ENCODE data around the gene DDC. TPM values are rescaled to one million over a fixed set of nuclear protein-coding genes. Genes with fewer than 3 reads are reported as not detected.
"Not testable (repeated sequence)": the region's sequence is repeated elsewhere in the genome, so short reads cannot be mapped to it uniquely, and the experiment has no call there.

The DDC gene
- total RNA-seq, 1 donor from 2014 or later, result 1.7 TPM

DNA sequence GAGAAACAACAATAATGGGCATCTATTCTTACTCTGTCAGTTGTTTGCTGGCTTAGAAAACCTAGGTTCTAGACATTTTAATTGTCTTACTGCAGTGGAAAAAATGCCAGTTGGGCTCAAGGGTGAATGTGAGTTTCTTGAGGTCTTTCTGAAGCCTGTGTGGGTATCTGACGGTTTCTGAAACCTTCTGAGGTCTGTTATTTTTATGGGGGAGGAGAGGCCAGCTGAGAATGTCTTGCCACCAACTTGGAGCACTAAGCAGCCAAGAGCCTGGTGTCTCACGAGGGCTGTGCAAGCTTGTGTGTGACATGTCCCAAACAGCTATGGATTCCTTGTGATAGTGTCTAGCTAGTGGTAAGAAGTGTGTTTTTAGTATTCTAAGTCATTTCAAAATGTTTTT, 24.2 kb upstream of the DDC start:
- DNase-seq (ENCODE audit: low spot score), result no peak

DNA sequence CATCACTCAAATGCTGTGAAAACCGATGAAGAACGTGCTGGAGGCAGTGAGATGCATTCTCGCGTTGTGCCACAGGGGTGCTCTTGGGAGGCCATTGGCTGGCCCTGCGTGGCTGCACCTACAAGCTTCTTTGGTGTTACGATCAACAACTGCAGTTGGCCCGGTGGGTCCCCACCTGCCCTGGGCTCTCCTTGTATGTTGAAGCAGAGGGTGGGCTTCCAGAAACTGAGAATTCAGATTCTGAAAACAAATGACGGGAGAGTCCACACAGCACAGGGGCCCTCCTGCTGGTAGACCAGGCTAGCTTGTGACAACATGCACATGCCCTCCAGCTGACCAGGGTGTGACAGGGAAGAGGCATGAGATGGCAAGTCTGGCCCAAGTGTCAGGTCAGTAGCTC, 23.7 kb upstream of the DDC start:
- no peak for DNase-seq (ENCODE audit: low spot score)

DNA sequence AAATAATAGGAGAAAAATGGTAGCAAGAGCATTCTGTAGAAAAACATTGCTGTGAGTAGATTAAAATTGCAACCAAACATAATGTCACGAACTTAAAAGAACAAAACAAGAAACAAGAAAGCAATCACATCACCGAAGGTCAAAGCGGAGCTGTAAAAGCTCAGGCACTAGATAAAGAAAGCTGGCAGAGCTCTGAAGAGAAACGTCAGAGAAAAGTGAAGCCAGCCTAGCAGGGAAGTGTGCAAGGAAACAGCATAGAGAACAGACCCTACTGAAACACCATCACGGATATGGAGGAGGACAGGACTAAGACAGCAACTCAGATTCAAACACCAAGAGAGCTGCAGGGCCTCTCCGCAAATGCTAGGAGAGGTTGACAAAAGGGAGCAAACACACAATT, 22.5 kb upstream of the DDC start:
- no peak for DNase-seq (ENCODE audit: low spot score)

DNA sequence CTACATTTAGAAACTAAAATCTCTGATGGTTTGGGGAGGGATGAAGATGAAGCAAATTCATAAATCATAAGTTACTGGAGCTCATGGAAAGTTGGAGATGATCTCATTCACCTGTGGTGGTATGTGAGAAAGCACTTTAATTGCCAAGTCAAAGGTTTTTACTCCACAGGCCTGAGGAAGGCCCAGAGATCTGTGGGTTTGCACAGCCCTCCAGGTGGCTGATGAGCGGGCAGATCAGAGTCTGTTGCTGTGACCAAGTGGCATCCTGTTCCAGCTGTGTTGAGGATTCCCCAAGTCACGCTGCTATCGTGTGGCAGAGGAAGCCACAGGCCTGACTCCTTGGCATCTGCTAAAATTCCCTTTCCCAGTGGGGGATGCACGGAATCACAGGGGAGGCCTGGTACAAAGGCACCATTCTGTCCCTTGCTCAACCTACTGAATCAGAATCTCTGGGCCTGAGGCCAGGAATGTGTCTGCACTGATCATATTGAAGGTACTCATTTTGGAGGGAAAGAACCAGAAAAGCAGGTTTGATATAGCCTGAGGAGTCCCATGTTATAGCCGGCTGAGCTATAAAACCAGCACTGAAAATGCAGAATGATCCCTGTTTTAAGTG, 19.7 kb upstream of the DDC start:
- no peak for DNase-seq (ENCODE audit: low spot score)

DNA sequence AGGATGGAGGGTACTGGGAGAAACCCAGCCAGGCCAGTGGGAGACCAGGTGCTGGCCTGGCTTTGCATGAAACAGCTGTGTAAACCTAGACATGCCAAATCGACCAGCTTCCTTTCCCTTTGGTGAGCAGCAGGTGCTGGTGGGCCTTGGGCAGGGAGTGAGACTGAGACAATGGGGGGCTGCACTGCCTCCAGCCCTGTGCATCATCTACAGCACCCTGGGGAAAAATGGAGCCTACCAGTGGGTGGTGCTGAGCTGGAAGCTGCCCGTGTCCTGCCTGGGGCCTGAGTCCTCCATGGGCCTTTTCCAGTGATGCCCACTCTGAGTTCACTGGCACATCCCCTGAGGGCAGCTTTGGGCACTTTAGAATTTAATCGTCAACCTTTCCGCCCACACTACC, 19.2 kb upstream of the DDC start:
- no peak for DNase-seq (ENCODE audit: low spot score)

DNA sequence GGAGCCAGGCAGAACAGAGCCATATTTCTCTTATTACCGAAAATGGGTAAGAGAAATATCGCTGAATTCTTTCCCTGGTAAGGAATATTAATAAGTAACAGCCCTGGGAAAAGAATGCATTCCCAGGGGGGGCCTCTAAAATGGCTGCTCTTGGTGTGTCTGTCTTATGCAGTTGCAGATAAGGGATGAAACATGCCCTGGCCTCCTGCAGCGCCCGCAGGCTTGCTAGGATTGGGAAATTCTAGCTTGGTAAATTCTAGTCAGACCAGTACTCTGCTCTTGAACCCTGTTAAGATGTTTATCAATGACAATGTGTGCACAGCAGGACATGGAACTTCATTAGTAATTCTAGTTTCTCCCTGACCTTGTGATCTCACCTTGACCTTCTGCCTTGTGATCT, 18.1 kb upstream of the DDC start:
- not testable (repeated sequence) for DNase-seq (ENCODE audit: low spot score)

DNA sequence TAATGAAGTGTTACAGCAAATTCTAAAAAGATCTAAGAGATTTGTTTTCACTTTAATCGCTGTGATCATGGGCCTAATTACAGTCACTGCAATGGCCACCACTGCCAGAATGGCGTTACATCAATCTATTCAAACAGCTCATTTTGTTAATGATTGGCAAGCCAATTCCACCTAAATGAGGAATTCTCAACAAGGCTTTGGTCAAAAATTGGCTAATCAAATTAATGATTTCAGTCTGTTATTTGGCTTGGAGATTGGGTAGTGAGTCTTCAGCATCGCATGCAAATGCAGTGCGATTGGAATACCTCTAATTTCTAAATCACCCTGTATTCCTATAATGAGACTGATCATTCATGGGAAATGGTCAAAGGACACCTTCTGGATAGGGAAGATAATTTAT, 17.1 kb upstream of the DDC start:
- DNase-seq (ENCODE audit: low spot score), result not testable (repeated sequence)

DNA sequence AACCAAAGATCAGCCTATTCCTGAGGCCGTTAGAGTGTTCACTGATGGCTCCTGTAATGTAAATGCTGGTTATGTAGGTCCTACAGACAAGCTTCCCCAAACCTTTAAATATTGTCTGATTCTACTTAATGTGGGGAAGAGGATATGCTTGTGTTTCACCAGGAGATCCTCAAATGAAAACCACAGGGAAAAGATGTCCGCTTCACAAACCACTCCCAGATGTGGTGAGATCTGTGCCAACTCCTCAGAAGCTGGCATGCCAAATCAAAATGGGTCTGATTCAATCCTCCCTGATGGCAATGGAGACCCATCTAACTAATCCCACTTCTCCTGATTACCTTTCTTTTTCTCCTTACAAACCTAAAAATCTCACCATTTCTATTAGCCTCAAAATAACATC, 15.5 kb upstream of the DDC start:
- DNase-seq (ENCODE audit: low spot score), result not testable (repeated sequence)

DNA sequence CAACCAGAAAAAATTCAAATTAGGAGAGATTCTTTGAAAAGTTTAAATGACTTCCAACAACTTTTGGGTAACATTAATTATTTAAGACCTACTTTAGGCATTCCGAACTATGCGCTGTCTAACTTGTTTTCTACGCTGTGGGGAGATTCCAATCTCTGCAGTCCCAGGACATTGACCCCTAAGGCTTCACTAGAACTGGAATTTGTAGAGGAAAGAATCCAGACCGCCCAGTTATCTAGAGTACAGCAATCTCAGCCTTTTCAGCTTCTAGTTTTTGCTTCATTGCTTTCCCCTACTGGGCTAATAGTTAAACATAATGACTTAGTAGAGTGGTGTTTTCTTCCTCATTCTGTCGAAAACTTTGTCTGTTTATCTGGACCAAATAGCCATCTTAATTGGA, 14.9 kb upstream of the DDC start:
- no peak for DNase-seq (ENCODE audit: low spot score)

DNA sequence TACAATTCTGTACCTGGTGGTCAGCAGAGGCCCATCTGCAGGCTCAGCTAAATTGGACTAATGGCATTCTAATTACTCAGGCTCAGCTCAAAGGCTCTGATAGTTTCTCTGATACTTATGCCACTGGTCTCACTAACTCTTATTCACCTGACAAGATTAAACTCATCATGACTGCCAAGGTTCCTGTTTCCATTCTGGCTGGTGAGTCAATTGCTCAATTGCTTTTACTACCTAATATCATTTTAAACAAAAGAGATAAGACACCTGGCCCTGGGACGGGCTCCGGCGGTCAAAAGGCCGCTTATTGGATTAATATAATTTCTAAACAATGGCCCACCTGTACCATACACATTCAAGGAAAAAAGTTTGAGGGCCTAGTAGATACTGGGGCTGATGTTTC, 12.9 kb upstream of the DDC start:
- DNase-seq (ENCODE audit: low spot score), result not testable (repeated sequence)

DNA sequence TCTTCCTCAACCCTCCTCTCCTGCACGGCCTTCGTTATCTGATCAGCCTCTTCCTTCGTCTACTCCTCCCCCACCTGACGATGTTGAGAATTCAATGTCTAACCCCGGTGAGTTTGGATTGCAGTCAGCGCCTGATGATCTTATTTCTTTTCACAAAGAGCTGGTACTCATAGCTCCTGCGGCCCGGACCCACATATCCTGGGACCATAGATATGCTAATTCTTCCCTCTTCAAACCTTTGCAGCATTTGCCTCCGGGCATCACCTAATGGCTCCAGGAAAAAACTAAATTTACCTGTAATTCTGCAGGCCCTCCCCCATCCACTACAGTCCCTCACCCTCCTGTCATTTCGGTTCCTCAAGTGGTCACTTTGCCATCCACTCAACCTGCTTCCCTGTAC, 12.4 kb upstream of the DDC start:
- no peak for DNase-seq (ENCODE audit: low spot score)

DNA sequence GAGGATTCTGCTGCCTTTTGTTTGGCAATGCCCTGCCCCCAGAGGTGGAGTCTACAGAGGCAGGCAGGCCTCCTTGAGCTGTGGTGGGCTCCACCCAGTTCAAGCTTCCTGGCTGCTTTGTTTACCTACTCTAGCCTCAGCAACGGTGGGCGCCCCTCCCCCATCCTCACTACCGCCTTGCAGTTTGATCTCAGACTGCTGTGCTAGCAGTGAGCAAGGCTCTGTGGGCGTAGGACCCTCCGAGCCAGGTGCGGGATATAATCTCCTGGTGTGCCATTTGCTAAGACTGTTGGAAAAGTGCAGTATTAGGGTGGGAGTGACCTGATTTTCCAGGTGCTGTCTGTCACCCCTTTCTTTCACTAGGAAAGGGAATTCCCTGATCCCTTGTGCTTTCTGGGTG, 11.2 kb upstream of the DDC start:
- not testable (repeated sequence) for DNase-seq (ENCODE audit: low spot score)

DNA sequence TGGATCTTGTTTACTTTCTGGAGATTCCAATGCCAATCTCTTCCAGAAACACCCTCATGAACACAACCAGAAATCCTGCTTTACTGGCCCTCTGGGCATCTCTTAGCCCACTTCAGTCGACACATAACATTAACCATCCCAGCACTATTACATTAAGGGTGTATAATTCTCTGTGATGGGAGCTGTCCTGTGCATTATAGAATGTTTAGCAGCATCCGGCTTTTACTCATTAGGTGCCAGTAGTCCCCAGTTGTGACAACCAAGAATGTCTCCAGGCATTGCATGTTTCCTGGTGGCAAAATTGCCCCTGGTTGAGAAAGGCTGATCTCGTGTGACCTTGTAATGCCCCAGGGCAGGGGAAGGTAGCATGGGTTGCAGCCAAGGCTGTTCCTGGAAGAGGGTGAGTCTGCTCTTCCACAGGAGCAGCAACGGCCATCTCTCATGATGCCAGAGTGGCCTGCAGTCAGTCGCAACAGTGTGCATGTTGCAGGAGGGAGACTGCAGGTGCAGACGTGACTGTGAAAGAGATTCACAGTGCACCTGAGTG, 2.6 kb upstream of the DDC start:
- no peak for DNase-seq (ENCODE audit: low spot score)

DNA sequence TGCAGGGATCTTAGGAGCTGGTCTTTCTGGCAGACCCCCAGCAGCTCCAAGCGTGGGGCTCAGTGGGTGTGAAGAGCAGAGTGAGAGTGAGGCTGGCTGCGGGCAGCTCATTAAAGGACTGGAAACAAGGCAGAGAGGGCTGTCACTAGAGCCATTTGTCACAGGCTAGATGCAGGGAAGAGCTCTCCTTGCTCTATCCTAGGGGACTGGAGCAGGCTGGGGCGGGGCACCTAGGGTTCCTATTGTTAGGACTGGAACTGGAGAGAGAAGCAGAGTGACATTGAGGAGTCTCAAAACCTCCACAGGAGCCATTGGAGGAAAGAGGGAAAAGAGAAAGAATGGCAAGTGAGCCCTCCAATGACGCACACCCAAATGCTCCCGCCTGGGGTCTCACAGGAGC, 772 bp upstream of the DDC start:
- DNase-seq (ENCODE audit: low spot score), result no peak

DNA sequence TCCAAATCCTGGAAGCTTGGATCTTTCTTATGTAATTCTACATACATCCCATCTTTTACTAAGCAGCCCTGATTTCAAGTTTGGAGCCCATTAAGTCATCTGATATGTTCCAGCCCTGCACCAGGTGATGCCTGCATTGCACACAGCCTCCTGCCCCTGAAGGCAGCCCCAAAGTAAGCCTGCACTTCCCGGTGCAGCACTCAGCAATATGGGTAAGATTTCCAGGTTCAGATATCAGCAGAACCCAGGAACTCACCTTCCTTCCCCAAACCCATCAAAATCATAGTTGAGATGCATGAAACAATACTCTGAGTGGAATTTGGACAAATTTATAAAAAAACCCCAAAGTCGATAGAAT, 333 bp upstream of the DDC start:
- no peak for DNase-seq (ENCODE audit: low spot score)

DNA sequence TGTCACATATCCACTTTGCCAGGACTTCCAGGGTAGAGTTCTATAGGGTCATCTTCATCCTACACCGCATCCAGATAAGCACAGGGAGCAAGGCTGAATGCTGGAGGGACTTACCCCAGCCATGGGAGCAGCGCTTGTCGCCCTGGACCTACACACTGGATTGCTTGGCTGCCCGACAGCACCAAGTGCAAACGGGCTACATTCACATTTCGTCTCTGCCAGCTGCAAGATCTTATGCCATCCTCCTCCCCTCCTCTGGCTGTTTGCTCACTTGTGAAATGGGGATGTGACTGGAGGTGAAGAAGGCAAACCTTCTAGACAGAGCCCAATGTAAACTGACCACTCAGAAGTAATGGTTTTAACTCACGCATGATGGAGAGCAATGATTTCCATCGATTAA, 1.0 kb downstream of the DDC start:
- DNase-seq (ENCODE audit: low spot score), result no peak

DNA sequence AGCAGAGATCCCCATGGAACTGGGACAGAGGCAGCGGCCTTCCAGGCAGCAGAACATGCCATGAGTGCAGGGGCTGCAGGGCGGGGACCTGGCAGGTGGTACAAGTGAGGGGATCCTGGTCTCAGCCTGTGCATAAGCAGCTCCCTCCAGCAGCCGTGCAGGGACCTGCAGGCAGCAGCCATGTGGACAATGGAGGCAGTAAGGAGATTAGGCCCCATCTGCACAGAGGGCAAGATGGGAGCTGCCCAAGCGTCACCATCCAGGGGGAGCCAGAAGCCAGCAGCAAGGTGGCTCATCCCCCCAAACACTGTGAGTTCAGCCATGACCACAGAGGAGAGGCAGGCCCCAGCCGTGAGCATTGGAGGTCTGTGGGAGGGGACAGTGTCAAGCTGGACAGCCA, 3.1 kb downstream of the DDC start:
- no peak for DNase-seq (ENCODE audit: low spot score)

DNA sequence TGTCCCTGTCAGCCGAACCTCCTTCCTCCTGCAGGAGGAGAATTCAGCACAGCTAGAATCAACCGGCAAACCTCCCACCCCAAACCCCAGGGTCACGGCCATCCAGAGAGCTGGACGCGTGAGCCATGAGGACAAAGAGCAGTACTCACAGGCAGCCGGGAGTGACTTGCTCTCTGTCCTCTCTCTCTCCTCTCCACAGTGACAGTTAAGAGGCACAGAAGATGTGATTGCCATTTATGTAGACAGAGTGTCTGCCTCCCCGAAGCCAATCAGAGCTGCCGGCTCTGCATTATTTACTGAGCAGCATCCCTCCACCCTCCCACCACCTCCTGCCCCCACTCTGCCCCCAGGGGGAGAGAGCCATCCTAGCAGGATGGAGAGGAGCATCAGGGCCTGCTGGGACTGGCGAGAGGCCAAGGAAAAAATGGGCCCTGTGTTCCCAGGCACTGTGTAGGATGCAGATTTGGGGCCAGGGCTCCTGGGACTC, 4.3 kb downstream of the DDC start:
- DNase-seq (ENCODE audit: low spot score), result no peak

DNA sequence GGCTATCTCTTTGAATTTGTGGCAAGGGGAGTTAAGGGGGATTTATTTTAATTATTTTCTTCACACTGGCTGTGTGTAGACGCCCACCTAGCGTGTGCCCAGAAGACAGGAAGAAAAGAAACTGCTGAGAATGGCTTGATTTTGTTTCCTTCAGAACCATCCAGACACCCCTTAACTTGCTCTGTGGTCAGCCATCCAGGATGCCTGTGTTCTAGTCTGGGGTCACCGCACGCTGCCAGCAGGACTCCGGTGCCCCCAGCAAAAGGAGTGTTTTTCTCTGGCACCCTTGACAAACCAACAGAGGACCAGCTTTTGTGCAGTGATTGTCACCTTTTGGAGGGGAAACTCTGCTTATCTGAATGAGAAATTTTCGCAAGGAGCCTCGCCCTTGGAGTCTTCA, 5.3 kb downstream of the DDC start:
- DNase-seq (ENCODE audit: low spot score), result no peak

DNA sequence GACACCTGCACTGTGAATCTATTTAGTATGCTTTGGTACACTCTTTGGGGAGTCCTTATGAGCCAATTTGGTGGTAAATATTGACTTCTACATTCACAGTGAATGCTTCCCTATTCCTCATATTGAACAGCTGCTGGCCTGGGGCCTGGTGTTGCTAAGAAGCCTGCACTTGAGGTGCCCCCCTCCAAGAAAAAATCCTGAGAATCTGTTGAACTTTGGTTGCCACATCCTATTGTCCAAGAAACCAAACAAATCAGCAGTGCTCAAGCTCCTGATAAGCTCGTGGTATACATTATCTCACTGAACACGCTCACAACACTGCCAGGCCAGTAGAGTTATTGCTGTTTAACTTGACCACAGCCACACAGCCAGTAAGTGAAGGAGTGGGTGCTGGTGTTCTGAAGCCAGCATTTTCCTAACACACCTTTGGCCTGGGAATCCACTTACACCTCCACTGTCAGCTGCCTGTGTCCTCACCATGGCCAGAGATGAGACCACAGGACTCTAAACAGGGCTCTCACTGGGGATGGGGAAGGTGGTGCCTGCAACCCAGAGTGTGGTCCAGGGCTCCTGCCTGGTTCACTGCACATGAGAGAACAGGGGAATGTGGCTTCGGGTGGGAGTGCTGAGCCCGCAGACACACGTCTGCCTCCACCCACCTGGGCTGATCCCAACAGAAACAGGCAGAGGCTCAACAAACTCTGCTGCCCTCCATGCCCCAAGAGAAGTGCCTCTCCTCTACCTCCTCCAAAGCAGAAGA, 6.7 kb downstream of the DDC start:
- no peak for DNase-seq (ENCODE audit: low spot score)

DNA sequence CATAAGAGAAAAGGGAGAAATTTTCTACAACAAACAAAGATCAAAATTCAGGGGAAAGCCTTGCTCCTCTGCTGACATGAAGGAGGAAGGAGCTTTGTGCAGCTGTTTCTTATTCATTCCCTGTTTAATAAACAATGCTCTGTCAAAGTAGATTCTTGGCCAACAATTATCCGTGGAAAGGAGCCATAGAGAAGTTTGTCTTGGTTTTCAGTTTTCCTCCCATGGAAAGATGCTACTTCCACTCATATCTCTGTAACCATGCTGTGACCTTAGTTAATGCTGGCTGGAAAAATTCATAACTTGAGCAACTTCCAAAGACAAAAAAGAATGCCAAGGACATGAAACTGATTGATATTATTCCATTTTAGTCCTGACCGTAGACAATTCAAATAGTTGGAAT, 8.1 kb downstream of the DDC start:
- no peak for DNase-seq (ENCODE audit: low spot score)

DNA sequence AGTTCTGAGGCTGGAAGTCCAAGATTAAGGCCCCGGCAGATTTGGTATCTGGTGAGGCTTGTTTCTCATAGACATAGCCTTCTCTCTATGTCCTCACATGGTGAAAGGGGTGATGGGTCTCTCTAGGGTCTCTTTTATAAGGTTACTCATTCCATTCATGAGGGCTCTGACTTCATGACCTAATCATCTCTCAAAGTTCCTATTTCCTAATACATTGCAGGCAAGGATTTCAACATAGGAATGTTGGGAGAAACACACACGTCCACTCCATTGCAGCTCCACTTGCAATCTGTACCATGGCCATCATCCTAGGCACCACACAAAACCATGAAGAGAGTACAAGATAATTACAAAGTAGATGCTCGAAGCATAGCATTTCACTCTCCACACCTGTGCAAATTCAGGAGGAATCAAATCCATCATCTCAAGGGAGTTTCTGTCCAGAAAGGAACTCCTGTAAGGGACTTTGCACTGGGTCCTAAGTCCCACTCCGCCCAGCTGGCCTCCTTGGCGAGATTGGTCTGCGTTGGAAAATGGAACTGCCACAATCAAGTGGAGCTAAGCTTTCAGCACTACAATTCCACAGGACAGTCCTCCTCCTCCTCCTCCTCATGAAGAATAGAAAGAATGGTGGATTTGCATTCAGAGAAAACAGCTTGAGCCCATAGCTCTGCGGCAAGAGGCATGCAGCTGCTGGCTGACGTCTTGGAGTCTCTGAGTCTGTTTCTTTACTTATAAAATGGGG, 8.8 kb downstream of the DDC start:
- peak; percentile 10 for DNase-seq (ENCODE audit: low spot score)
